ENCODE measurements around the gene ULK1. TPM values are rescaled to one million over a fixed set of nuclear protein-coding genes. Genes with fewer than 3 reads are reported as not detected.

Gene ULK1
- total RNA-seq, 1 experiment from 2014 or later: 48.9 TPM

DNA sequence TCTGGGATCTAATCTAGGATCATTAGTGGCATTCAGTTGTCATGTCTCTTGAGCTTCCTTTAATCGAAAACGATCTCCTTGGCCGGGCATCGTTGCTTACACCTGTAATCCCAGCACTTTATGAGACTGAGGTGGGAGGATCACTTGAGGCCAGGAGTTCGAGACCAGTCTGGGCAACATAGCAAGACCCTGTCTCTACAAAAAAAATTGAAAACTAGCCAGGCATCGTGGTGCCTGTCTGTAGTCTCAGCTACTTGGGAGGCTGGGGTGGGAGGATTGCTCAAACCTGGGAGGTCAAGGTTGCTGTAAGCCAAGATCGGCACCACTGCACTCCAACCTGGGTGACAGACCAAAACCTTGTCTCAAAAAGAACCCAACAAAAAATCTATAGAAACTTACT is 43.7 kb downstream of the ULK1 start:
- peaks cover 75% of the 10 kb centered on the region for H3K36me3 Mint-ChIP-seq (ENCODE audit: insufficient read depth, unreplicated experiment)
- TF ChIP-seq, protein P1, sequence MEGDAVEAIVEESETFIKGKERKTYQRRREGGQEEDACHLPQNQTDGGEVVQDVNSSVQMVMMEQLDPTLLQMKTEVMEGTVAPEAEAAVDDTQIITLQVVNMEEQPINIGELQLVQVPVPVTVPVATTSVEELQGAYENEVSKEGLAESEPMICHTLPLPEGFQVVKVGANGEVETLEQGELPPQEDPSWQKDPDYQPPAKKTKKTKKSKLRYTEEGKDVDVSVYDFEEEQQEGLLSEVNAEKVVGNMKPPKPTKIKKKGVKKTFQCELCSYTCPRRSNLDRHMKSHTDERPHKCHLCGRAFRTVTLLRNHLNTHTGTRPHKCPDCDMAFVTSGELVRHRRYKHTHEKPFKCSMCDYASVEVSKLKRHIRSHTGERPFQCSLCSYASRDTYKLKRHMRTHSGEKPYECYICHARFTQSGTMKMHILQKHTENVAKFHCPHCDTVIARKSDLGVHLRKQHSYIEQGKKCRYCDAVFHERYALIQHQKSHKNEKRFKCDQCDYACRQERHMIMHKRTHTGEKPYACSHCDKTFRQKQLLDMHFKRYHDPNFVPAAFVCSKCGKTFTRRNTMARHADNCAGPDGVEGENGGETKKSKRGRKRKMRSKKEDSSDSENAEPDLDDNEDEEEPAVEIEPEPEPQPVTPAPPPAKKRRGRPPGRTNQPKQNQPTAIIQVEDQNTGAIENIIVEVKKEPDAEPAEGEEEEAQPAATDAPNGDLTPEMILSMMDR (IDR thresholded peaks at IDR 0.05; ENCODE audit: unreplicated experiment): no peak
- H3K9me3 Mint-ChIP-seq (ENCODE audit: low read depth, unreplicated experiment): no peaks in the 10 kb centered on the region
- no TSS peak for BruUV-seq (replicated peaks)
- H3K27me3 Mint-ChIP-seq (ENCODE audit: unreplicated experiment): no peaks in the 10 kb centered on the region
- no peak for DNase-seq
- H3K27ac Mint-ChIP-seq (ENCODE audit: unreplicated experiment): no peak overlapping the region
- no peak overlapping the region for H3K4me3 Mint-ChIP-seq (ENCODE audit: low read depth, unreplicated experiment)
- no peaks in the 10 kb centered on the region for H3K4me1 Mint-ChIP-seq (ENCODE audit: low read depth, unreplicated experiment)
- CTCF ChIA-PET: no interaction called here
- intact Hi-C loops (cut with micrococcal nuclease; ENCODE audit: unreplicated experiment): no loop called here

DNA sequence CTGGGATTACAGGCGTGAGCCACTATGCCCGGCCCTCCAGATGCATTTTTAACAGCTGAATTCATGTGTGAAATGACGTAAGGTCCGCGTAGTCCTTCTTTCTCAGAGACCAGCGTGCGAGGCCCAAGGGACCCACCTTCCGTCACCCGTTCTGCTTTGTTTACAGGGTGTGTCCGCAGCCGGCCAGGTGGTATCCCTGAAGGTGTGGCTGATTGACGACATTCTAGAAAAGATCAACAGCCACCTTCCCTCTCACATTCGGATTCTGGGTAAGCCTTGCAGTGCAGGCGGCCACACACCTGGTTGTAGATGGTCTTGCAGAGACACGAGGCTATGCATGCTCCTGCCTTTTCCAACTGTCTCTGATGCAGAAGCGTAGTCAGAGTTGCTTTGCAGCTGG is 44.6 kb downstream of the ULK1 start:
- TF ChIP-seq, protein P1 (IDR thresholded peaks at IDR 0.05; ENCODE audit: unreplicated experiment): no peak
- H3K4me1 Mint-ChIP-seq (ENCODE audit: low read depth, unreplicated experiment): no peaks in the 10 kb centered on the region
- no peak overlapping the region for H3K4me3 Mint-ChIP-seq (ENCODE audit: low read depth, unreplicated experiment)
- intact Hi-C loops (cut with micrococcal nuclease; ENCODE audit: unreplicated experiment): no loop called here
- BruUV-seq (replicated peaks): no TSS peak
- peaks cover 77% of the 10 kb centered on the region for H3K36me3 Mint-ChIP-seq (ENCODE audit: insufficient read depth, unreplicated experiment)
- H3K27ac Mint-ChIP-seq (ENCODE audit: unreplicated experiment): no peak overlapping the region
- DNase-seq: no peak
- no peaks in the 10 kb centered on the region for H3K9me3 Mint-ChIP-seq (ENCODE audit: low read depth, unreplicated experiment)
- H3K27me3 Mint-ChIP-seq (ENCODE audit: unreplicated experiment): no peaks in the 10 kb centered on the region
- CTCF ChIA-PET: no interaction called here

DNA sequence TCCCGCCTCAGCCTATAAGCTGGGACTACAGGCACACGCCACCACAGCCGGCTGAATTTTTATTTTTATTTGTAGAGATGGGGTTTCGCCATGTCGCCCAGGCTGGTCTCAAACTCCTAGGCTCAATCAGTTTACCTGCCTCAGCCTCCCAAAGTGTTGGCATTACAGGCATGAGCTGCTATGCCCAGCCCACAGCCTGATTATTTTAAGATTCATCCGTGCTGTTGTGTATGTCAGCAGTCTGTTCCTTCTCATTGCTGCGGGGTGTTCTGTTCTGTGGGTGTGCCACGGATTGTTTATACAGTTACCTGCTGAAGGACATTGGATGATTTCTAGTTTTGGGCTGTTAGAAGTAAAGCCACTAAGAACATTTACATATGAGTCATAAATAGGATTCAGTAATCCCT is 45.7 kb downstream of the ULK1 start:
- CTCF ChIA-PET: no interaction called here
- no peak for DNase-seq
- Mint-ChIP-seq H3K4me1 (ENCODE audit: low read depth, unreplicated experiment) (no peaks in the 10 kb centered on the region), H3K27me3 (ENCODE audit: unreplicated experiment) (no peaks in the 10 kb centered on the region), H3K27ac (ENCODE audit: unreplicated experiment) (no peak overlapping the region), H3K9me3 (ENCODE audit: low read depth, unreplicated experiment) (no peaks in the 10 kb centered on the region), H3K4me3 (ENCODE audit: low read depth, unreplicated experiment) (no peak overlapping the region), H3K36me3 (ENCODE audit: insufficient read depth, unreplicated experiment) (peaks cover 85% of the 10 kb centered on the region)
- TF ChIP-seq, protein P1 (IDR thresholded peaks at IDR 0.05; ENCODE audit: unreplicated experiment): no peak
- no TSS peak for BruUV-seq (replicated peaks)
- intact Hi-C loops (cut with micrococcal nuclease; ENCODE audit: unreplicated experiment): no loop called here

DNA sequence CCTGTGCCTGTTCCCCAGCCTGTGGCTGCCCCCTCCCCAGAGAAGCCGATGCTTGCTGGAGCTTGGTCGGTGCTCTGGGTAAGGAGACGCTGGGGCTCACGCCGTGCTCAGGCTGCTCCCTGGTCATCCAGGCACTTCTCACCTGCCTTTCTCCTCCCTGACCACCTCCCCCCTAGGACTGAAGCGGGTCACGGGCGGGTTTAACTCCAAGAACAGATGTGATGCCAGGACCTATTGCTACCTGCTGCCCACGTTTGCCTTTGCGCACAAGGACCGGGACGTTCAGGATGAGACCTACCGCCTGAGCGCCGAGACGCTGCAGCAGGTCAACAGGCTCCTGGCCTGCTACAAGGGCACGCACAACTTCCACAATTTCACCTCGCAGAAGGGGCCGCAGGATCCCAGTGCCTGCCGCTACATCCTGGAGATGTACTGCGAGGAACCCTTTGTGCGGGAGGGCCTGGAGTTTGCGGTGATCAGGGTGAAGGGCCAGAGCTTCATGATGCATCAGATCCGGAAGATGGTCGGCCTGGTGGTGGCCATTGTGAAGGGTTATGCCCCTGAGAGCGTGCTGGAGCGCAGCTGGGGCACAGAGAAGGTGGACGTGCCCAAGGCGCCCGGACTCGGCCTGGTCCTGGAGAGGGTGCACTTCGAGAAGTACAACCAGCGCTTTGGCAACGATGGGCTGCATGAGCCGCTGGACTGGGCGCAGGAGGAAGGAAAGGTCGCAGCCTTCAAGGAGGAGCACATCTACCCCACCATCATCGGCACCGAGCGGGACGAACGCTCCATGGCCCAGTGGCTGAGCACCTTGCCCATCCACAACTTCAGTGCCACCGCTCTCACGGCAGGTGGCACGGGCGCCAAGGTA is 46.9 kb downstream of the ULK1 start:
- DNase-seq: no peak
- intact Hi-C loops (cut with micrococcal nuclease; ENCODE audit: unreplicated experiment): no loop called here
- BruUV-seq (replicated peaks): no TSS peak
- TF ChIP-seq, protein P1 (IDR thresholded peaks at IDR 0.05; ENCODE audit: unreplicated experiment): no peak
- CTCF ChIA-PET: interaction anchor here (0.5 kb wide), 1 partner anchor 138 kb away, joined by 4 read pairs; no protein-coding TSS in a partner anchor
- H3K36me3 Mint-ChIP-seq (ENCODE audit: insufficient read depth, unreplicated experiment): peaks cover 78% of the 10 kb centered on the region
- H3K27ac Mint-ChIP-seq (ENCODE audit: unreplicated experiment): no peak overlapping the region
- H3K4me1 Mint-ChIP-seq (ENCODE audit: low read depth, unreplicated experiment): no peaks in the 10 kb centered on the region
- no peaks in the 10 kb centered on the region for H3K27me3 Mint-ChIP-seq (ENCODE audit: unreplicated experiment)
- H3K4me3 Mint-ChIP-seq (ENCODE audit: low read depth, unreplicated experiment): no peak overlapping the region
- H3K9me3 Mint-ChIP-seq (ENCODE audit: low read depth, unreplicated experiment): no peaks in the 10 kb centered on the region

All from Calu3 (cell line).